ENCODE data around the gene IL4I1.
"Not testable (repeated sequence)": the region's sequence is repeated elsewhere in the genome, so short reads cannot be mapped to it uniquely, and the experiment has no call there.

The IL4I1 gene

GRCh38 chr19:49896863-49897621, at the start of gene IL4I1:
Gene IL4I1 (minus strand): TSS chr19:49896887. CDS start chr19:49896160, 727 bp downstream.
- DNase-seq (ENCODE audit: low spot score), result no peak

- DNase-seq (ENCODE audit: low spot score), result no peak
Observed at GRCh38 chr19:49946415-49946814, 49.7 kb upstream of the IL4I1 start.

DNA sequence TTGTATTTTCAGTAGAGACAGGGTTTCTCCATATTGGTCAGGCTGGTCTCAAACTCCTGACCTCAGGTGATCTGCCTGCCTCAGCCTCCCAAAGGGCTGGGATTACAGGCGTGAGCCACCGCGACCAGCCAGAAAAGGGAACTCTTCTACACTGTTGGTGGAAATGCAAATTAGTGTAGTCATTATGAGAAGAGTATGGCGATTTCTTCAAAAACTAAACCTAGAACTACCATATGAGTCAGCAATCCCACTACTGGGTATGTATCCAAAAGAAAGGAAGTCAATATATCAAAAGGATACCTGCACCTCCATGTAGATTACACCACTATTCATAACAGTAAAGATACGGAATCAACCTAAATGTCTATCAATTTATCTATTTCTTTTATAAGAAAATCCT, 47.9 kb upstream of the IL4I1 start:
- not testable (repeated sequence) for DNase-seq (ENCODE audit: low spot score)

- no peak for DNase-seq (ENCODE audit: low spot score)
Observed at GRCh38 chr19:49940482-49940791, 43.8 kb upstream of the IL4I1 start.

GRCh38 chr19:49939721-49940481, 43.2 kb upstream of the IL4I1 start:
- DNase-seq (ENCODE audit: low spot score), result no peak

DNA sequence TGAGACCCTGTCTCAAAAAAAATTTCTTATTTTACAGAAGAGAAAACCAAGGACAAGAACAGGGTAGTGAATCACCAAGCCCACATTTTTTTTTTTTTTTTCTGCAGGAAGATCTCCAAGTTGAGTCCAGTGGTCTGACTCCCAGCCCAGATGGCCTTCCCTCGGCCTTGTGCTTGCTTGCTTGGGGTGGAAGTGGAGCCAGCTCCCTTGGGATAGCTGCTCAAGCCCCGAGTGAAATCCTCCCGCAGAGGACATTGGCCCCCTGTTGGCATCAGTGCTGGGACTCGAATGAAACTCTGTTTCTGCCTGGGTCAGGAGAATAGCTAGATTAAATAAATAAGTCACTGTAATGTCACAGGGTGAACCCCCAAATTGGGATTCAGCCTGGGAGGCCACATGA, 42.0 kb upstream of the IL4I1 start:
- no peak for DNase-seq (ENCODE audit: low spot score)

GRCh38 chr19:49937750-49938381, 41.2 kb upstream of the IL4I1 start:
- peak; percentile 87 for DNase-seq (ENCODE audit: low spot score)

- no peak for DNase-seq (ENCODE audit: low spot score)
Observed at GRCh38 chr19:49936549-49936948, 39.9 kb upstream of the IL4I1 start.

DNA sequence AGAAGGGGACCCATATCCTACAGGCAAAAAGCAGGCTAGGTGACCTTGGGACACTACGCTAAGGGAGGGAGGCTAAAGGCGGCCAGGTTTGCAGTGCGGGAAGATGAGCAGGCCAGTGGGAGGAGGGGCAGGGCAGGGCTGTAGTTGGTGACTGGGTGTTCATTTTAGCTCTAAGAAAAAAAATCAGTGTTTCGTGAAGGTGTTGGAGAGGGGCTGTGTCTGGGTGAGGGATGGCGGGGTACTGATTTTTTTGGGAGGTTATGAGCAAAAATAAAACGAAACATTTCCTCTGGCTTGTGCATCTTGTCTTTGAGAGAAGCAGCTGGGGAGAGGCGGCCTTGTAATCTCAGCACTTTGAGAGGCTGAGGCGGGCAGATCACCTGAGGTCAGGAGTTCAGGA, 37.0 kb upstream of the IL4I1 start:
- no peak for DNase-seq (ENCODE audit: low spot score)

DNA sequence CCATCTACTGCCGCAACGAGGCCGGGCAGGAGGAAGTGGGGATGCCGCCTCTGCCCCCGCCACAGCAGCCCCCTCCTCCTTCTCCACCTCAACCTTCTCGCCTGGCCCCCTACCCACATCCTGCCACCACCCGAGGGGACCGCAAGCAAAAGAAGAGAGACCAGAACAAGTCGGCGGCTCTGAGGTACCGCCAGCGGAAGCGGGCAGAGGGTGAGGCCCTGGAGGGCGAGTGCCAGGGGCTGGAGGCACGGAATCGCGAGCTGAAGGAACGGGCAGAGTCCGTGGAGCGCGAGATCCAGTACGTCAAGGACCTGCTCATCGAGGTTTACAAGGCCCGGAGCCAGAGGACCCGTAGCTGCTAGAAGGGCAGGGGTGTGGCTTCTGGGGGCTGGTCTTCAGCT, 36.0 kb upstream of the IL4I1 start:
- DNase-seq (ENCODE audit: low spot score), result no peak

DNA sequence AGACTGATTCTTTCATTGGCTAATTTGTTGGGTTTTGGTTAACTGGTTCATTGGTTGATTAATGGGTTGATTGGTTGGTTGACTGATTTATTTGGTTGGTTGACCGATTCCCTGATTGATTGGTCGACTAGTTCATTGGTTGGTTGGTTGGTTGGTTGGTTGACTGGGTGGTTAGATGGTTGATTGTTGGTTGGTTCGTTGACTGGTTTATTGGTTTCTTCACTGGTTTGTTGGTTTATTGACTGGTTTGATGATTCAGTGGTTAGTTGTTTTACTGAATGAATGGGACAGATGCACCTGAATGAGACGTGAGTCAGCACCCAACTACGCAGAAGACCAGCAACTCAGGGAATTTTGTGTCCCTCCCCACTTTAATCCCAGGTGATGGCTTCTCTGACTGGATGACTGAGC, 35.4 kb upstream of the IL4I1 start:
- no peak for DNase-seq (ENCODE audit: low spot score)

DNA sequence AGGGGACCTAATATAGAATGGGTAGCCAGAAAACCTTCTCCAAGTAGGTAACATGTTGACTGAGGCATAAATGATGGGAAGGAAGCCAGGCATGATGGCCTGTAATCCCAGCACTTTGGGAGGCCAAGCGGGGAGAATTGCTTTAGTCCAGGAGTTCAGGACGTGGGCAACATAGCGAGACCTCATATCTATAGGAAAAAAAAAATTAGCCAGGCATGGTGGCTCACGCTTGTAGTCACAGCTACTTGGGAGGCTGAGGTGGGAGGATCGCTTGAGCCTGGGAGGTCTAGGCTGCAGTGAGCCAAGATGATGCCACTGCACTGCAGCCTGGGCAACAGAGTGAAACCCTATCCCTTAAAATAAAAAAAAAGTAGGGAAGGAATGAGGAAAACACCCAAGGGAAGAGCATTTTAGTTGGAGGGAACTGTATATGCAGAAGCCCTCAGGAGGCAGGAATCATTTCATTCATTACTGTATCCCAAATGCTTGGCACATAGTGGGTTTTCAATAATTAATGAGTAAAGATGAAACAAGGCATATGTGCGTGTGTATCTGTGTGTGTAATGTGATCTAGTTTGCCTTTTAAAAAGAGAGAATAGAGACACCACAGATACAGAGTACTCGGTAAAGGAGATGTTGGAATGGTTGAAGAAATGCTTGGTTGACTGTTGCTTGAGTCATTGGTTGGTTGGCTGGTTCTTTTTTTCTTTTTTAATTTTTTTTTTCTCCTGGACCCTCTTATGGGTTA, 34.8 kb upstream of the IL4I1 start:
- no peak for DNase-seq (ENCODE audit: low spot score)

DNA sequence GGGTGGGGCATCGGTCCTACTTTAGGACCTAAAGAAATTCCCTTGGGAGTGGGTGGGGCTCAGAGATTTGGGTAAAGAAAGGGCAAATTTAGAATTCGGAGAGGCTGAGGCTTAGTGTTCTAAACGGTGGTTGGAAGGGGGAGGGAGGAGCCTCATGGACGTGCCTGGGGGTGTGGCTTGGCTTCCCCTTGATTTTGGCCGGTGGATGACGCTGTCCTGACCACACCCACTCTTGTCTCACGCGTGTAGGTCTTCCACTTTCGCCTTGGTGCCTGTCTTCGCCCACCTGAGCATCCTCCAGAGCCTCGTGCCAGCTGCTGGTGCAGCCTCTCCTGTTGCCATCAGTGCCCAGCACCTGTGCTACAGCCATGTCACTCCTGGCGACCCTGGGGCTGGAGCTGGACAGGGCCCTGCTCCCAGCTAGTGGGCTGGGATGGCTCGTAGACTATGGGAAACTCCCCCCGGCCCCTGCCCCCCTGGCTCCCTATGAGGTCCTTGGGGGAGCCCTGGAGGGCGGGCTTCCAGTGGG, 33.9 kb upstream of the IL4I1 start:
- DNase-seq (ENCODE audit: low spot score), result no peak

DNA sequence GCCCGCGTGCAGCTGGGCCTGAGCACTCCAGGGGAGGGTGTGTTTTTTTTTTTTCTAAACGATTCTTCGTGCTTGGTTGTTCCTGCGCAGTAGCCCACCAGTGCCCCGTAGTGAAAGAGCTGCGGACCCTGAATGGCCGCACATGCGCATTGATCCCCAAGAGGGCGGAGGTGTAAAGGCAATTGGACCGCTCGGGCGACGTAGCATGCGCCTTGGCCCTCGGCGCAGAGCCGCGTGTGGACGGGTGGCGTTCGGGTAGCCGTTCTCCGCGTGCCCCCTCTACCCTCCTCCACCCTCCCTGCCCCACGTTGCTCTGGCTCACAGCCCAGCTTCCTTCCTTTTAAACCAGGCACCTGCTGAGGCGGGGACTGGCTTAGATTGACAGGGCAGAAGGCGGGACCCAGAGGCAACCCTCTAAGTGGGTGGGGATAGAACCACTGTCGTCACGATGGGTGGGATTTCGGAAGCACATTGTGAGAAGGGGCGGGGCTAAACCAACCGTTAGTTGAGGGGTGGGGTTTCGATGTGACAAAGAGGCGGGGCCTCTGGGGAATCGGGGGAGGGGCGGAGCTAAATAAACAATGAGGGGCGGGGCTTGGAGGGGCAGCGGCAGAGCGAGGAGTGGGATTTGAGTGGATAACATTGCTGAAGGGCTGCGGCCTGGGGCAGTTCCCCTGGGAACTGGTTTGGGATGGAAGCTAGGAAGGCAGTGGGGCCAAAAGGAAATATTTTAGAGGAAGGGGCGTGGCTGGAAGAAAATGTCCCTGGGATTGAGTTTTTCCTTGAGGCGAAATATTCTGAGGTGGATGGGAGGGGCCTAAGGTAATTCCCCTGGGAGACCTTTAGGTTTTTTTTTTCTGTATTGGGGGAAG, 33.2 kb upstream of the IL4I1 start:
- peak; percentile 91 for DNase-seq (ENCODE audit: low spot score)

DNA sequence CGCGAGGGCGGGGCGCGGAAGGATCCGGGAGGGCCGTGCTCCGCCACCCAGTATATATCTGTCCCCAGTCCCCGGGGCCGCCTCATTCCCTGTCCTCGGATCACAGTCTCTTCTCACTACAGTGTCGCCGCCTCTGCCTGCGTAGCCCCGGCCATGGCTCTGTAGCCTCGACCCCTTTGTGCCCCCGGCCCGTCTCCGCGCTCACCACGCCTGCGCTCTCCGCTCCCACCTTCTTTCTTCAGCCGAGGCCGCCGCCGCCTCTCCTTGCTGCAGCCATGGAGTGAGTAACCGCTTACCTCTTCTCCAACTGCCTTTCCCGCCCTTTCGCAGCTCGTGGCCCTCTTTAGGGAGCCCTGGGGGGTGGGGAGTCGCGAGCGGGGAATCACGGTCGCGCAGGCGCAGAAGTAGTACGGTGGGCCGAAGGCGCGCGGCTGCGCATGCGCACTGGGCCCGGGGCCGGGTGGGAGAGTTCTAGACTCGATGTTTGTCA, 32.5 kb upstream of the IL4I1 start, which contains the start of the genes ATF5 and NUP62:
Gene ATF5, plus strand, starts transcription at position 85 of the 490 bp plus-strand sequence. CDS start 1,646 bp downstream, outside the sequence.
Gene NUP62, minus strand, starts transcription at position 384 of the 490 bp plus-strand sequence. CDS start 19,697 bp downstream, outside the sequence.
- DNase-seq (ENCODE audit: low spot score), result peak; percentile 95

DNA sequence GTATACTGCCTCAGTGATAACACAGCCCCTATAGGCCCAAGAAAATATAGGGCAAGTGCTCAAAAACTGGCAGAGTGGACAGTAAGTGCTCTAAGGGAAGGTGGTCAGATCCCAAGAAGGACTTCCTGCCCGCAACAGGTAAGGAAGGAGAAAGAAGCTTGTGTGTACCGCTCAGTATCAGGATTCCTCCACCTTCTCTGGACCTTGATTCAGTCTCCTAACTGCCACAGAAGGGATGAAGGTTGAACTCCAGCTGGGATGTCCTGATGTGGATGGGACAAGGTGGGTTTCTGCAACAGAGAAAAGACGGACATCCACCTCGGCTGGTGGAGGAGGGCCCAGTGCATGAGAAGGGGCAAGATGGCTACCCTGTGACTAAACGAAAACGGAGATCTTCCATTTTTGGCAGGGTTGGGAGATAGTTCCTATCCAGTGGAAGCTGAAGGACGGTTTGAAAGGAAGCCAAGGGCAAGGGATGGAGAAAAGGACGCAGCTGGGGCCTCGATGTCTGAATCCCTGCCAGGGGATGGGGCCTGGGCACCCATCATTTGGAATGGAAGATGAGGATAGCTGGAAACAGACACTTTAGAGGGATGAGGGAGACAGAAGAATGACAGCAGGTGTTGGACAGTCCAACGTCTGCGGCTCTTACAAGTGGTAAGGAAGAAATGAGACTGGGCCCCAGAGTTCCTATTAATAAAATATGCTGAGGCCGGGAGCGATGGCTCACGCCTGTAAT, 31.0 kb upstream of the IL4I1 start:
- DNase-seq (ENCODE audit: low spot score), result no peak

- no peak for DNase-seq (ENCODE audit: low spot score)
Observed at GRCh38 chr19:49926515-49926914, 29.8 kb upstream of the IL4I1 start.

DNA sequence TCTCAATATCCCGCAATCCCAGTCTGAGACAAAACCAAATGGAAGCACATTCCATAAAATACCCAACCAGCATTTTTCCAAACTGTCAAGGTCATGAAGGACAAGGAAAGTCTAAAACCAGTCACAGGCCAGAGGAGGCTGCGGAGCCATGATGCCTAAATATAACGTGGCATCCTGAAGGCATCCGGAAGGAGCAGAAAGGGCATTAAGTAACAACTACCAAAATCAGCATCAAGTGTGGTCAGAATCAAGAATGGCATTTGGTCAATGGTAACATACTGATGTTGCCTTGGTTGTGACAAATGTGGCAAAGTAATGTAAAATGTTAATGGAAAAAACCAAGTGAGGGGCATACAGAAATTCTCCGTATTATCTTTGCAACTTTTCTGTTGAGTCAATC, 28.8 kb upstream of the IL4I1 start:
- no peak for DNase-seq (ENCODE audit: low spot score)

DNA sequence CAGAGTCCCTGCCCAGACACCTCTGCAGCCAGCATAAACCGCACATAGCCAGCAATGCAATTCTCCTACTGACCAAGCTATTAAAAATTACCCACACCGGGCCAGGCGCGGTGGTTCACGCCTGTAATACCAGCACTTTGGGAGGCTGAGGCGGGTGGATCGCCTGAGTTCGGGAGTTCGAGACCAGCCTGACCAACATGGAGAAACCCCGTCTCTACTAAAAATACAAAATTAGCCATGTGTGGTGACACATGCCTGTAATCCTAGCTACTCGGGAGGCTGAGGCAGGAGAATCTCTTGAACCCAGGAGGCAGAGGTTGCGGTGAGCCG, 28.2 kb upstream of the IL4I1 start:
- DNase-seq (ENCODE audit: low spot score), result not testable (repeated sequence)
